ENCODE measurements around the gene EPHA5.
"Not testable (repeated sequence)": the region's sequence is repeated elsewhere in the genome, so short reads cannot be mapped to it uniquely, and the experiment has no call there.

EPHA5 gene

DNA sequence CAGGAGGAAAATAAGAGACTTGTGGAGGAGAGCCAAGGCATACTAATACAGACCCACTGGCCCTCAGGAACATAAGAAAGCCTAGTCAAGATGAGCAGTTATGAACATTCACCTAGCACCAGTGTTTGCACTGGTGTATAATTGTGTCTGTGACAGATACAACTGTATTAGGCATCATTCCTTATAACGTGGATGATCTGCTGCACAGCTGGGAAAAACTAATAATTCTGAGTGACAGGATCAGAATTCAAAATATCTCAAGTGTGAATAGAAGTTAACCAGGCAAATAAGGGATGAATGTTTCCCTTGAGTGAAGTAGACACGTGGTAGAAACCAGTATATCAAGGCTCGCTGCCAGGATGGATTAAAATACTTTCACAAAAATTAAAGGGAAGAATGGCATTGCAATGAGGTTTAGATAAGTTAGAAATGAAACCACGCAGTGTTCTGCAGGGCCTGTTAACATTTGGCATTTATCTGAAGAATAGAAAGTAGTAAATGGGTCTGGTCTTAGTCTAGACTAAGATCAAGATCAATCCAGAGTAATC lies 325.9 kb downstream of the EPHA5 start:
- DNase-seq, result peak; percentile 26

DNA sequence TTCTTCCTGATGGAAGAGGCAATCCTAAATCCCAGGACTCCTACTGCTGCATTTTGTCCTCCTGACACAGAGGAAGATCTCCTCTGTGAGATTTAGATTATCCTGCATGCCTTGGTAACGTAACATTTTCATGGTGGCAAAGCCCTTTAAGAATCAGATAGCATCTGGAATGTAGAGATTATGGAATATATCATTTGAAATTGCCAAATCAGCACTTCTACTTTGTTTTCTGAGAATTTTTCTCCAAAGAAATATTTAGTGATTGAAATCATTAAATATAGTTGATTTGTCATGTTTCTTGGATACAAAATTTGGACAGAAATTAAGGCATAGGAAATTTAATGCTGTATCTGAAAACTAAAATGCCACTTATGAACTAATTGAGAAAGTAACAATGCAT lies 326.9 kb downstream of the EPHA5 start:
- no peak for DNase-seq

DNA sequence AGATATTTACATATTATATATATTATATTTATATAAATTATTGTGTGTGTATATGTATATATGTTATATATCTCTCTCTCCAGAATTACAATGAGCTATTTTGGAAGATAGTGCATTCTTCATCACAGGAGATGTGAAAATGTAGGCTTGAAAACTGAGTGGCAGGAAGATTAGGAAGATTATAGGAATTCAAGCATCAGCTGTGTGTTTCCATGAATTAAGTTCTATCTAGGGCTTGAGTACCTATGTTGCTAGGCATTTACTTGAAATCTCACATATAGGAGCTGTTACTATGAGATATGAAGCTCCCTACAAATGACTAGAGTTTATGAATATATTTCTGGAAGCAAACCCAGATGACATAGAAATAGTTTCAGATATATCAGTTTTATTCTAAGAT lies 328.7 kb downstream of the EPHA5 start:
- no peak for DNase-seq

DNA sequence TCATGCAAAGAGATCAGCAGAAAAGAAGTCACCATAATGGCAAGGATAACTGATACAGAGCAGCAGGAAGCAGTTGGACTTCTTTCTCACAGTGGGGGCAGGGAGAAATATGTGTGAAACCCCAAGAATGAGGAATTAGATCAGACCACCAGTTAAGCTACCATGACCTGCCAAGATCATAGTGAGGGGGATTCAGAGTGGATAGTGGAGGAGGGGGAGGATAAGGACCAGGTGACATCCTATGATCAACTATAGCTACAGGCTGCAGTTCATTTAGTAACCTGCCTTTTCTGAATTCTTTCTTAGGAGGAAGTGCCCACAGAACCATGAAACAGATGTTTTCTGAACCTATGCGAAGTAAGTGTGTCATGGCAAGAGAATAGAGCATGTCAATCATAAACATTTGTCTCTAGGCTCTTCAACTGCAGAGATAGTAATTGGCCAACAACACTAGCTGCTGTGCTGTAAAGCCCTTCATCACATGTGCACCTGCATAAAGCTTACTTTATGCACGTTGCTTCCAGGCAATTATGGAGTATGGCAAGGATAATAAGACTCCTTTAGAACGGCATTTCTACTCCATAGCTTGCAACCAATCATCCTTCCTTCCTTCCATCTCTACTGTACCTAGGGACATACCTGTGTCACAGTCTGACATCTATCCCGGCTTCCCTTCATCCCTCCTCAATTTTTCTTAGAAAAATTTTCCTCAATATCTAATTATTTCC lies 329.7 kb downstream of the EPHA5 start:
- DNase-seq, result peak; percentile 31

DNA sequence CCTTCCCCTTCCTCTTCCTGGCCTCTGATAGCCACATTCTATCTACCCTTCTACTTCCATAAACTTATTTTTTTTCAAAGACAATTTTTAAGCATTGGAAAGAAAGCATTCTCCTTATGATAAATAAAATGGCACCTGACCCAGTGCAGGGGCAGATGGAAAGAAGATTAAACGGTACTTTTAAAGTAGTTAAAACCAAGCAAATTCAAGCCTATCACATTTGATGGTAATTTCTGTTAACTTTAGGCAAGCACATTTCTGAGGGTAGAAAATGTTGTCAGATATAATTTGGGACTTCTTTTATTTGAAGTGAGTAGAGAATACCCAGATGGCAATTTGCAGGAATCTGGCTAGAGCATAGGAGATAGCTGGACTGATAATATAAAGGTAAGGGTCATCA lies 332.9 kb downstream of the EPHA5 start:
- no peak for DNase-seq

GRCh38 chr4:65336465-65336864 lies 333.8 kb downstream of the EPHA5 start:
- DNase-seq, result no peak

- DNase-seq, result no peak
Measured at GRCh38 chr4:65316534-65316933, 353.8 kb downstream of the EPHA5 start.

DNA sequence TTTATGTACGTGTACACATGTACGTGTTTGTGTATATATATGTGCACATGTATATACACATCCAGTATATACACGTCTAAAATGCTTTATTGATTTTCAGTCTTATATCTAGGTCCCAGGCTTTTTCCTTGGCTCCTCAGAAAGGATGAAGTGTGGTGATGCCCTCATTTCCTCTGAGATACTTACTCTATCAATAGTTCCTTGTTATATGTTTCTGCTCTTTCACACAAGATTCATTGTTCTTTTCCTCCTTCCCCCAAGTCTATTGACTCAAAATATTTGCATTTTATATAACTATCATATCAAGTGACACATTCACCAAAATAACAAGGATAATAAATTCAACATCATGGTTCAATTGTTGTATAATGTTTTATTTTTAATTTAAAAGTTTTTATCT lies 359.2 kb downstream of the EPHA5 start:
- DNase-seq, result no peak

- DNase-seq, result no peak
Measured at GRCh38 chr4:65310586-65310985, 359.7 kb downstream of the EPHA5 start.

- not testable (repeated sequence) for DNase-seq
Measured at GRCh38 chr4:65308626-65309025, 361.7 kb downstream of the EPHA5 start.

DNA sequence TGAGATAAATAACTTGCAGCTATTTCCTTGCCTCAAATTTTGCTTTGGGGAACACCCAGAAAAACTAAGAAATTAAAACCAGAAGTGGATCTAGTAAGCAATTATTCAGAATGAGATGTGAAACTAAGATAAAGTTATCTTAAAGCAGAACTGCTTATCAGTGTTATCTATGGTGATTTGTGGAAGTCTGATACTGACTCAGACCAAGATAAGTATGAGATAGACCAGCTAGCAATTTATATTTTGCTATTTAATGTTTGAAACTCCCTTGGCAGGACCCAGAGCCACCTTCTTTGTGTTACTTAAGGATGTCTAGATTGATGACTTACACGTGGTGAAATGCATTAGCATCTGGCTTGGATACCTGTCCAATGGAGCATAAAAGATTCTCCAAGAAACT lies 368.1 kb downstream of the EPHA5 start:
- DNase-seq, result no peak

DNA sequence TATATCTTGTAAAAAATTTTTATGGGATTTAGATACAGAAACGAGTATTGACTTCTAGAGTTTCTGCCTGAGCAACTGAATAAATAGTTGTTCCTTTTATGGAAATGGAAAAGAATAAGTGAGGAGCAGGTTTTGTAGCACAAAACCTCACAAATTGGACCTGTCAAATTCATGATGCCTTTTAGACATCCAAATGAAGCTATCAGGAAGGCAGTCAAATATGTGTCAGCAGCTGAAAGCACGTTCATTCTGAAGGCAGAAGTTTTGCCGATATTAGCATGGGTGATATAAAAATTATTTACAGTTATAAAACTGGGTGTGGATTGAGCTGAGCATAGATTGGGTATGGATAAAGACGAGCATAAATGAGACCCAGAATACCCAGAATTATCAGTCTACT lies 374.0 kb downstream of the EPHA5 start:
- no peak for DNase-seq

DNA sequence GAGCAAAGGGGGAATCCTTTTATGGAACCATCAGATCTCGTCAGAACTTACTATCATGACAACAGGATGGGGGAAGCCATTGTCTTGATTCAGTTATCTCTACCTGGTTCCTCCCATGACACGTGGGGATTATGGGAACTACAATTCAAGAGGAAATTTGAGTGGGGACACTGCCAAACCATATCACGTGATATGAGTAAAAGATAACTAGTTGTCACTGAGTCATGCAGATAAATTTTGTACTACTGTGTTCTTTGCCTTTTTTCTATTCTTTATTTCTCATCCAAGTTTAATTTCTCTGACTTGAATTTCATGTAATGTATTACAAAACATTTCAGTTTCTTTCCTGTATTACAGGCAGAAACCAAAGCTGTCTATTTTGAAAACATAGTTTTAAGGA lies 383.2 kb downstream of the EPHA5 start:
- DNase-seq, result no peak
